Neuron (in vitro differentiated cells): Measurements from ENCODE around the gene CDH23.

Source experiments
- H2AFZ ChIP-seq: one replicate; pipeline ENCODE4 v1.6.1; 2013; ENCODE audit warnings: low read depth, mild to moderate bottlenecking, inconsistent platforms, low read length, moderate library complexity
- H3K27me3 ChIP-seq: one replicate; pipeline ENCODE4 v1.6.1; 2013; ENCODE audit warnings: low read length; ENCODE audit not compliant: insufficient read depth
- H3K36me3 ChIP-seq: one replicate; pipeline ENCODE4 v1.6.1; 2013; ENCODE audit warnings: low read length; ENCODE audit not compliant: insufficient read depth
- H3K4me1 ChIP-seq: one replicate; pipeline ENCODE4 v1.6.1; 2013; ENCODE audit warnings: low read length; ENCODE audit not compliant: insufficient read depth
- H3K4me3 ChIP-seq: 2 replicates; pipeline ENCODE4 v1.5.1; 2013; ENCODE audit warnings: mild to moderate bottlenecking, low read length, moderate library complexity
- H3K9me3 ChIP-seq: one replicate; pipeline ENCODE4 v1.6.1; 2013; ENCODE audit warnings: low read length

CDH23 gene

GRCh38 chr10:71466330-71466729 lies 69.6 kb downstream of the CDH23 start:
- Histone ChIP-seq H3K9me3 (no peaks in the 10 kb centered on the region), H2AFZ (no peak overlapping the region), H3K4me1 (no peaks in the 10 kb centered on the region), H3K4me3 (no peak overlapping the region), H3K36me3 (no peaks in the 10 kb centered on the region), H3K27me3 (peaks cover 15% of the 10 kb centered on the region)

- no peak overlapping the region for H2AFZ ChIP-seq
- no peak overlapping the region for H3K4me3 ChIP-seq
- H3K4me1 ChIP-seq = no peaks in the 10 kb centered on the region
- no peaks in the 10 kb centered on the region for H3K9me3 ChIP-seq
- H3K27me3 ChIP-seq = peaks cover 23% of the 10 kb centered on the region
- H3K36me3 ChIP-seq = no peaks in the 10 kb centered on the region
These were observed 70.4 kb downstream of the CDH23 start for GRCh38 chr10:71467161-71467560.

DNA sequence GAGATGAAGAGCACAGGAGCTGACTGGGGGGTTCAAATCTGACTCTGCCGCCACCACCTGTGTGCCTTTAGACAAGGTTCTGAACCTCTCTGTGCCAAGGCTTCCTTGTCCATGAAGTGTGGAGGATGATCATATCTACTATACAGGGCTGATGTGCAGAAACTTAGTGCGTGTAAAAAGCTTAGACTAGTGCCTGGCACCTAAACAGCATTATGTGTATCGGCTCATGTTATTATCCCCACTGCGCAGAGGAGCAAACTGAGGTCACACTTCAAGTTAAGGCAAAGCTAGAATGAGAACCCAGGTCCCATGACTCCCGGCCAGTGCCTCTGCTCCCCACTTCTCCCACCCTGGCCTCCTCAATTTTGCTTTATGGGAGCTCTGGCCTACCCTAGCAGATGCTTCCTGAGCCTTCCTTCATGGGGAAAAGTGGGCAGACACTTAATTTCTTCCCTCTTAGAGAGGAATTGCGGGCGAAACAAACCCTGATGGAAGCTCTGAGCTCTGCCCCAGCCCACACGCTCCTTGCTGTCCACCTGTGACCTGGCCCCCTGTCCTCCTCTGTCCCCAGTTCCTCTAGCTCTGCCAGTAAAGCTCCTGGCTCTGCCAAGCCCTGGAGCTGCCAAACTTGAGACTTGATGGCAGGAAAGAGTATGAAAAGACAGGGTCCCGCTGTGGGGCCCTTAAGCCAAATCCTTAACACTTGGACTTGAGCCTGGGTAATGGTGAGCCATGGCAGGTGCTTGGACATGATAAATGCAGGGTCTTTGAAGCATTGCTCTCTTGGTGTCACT lies 71.0 kb downstream of the CDH23 start:
- Histone ChIP-seq H2AFZ (no peak overlapping the region), H3K36me3 (no peaks in the 10 kb centered on the region), H3K4me1 (no peaks in the 10 kb centered on the region), H3K9me3 (no peaks in the 10 kb centered on the region), H3K4me3 (no peak overlapping the region), H3K27me3 (peaks cover 28% of the 10 kb centered on the region)

- Histone ChIP-seq H3K4me3 (no peak overlapping the region), H3K4me1 (no peaks in the 10 kb centered on the region), H3K36me3 (no peaks in the 10 kb centered on the region), H3K9me3 (no peaks in the 10 kb centered on the region), H3K27me3 (peaks cover 28% of the 10 kb centered on the region), H2AFZ (no peak overlapping the region)
These were observed 71.8 kb downstream of the CDH23 start for GRCh38 chr10:71468363-71469094.

DNA sequence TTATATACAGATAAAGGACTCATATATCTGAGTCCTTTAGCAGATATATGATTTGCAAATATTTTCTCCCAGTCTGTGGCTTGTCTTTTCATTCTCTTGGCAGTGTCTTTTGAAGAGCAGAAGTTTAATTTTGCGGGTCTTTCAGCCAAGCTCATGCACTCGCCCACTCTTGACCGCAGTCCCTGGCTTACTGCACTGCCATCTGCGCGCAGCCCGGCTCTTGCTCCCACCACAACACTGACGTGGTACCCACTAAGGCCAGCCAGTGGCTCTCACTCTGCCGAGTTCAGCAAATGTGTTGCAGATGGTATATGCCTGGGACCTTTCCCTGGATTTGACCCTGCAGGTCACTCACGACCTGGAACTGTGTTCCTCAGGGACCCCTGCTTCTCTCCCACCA lies 74.3 kb downstream of the CDH23 start:
- no peaks in the 10 kb centered on the region for H3K36me3 ChIP-seq
- no peaks in the 10 kb centered on the region for H3K9me3 ChIP-seq
- peaks cover 28% of the 10 kb centered on the region for H3K27me3 ChIP-seq
- no peak overlapping the region for H3K4me3 ChIP-seq
- H2AFZ ChIP-seq = no peak overlapping the region
- H3K4me1 ChIP-seq = no peaks in the 10 kb centered on the region

DNA sequence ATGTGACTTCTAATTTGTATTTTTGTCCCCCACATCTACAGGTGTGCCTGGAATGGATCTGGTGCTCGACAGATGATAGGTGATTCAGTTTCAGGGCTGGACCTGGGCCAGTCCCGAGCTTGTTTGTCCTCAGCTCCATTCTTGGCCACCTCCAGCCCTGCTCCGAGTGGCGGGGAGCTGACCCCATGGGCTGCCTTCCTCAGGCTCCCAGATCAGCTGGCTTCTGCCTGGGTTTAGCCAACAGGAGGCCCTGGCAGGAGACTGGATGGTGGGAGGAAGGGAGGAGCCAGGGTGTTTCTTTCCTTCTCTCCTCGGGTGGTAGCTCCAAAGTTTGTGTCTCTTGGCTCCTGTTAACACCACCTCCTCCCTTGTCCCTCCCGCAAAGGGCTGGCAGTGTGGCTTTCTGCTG lies 75.2 kb downstream of the CDH23 start:
- no peaks in the 10 kb centered on the region for H3K9me3 ChIP-seq
- H3K4me1 ChIP-seq = no peaks in the 10 kb centered on the region
- no peak overlapping the region for H2AFZ ChIP-seq
- no peak overlapping the region for H3K4me3 ChIP-seq
- no peaks in the 10 kb centered on the region for H3K36me3 ChIP-seq
- peaks cover 28% of the 10 kb centered on the region for H3K27me3 ChIP-seq

- Histone ChIP-seq H3K27me3 (peaks cover 28% of the 10 kb centered on the region), H3K36me3 (no peaks in the 10 kb centered on the region), H3K4me3 (no peak overlapping the region), H2AFZ (no peak overlapping the region), H3K9me3 (no peaks in the 10 kb centered on the region), H3K4me1 (no peaks in the 10 kb centered on the region)
These were observed 75.7 kb downstream of the CDH23 start for GRCh38 chr10:71472466-71472865.

DNA sequence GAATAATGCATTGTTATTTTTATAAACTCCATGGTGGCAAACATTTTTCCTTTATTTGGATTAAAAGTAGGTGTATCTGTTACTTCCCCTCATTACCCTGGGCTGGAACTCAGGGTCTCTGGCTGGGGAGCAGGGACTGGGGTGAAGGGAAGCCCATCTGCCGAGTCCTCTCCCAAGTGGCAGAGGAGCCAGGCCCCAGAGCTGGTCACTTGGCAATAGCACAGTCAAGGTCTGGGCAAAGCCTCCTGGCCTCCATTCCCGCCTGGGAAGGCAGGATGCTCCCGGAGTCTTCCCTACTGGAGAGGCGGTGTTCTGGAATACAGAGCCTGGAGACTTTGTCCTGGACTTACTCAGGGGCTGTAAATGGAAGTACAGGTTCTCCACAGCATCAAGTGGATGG lies 76.2 kb downstream of the CDH23 start:
- Histone ChIP-seq H3K36me3 (no peaks in the 10 kb centered on the region), H3K4me1 (no peaks in the 10 kb centered on the region), H3K4me3 (no peak overlapping the region), H2AFZ (no peak overlapping the region), H3K27me3 (peaks cover 25% of the 10 kb centered on the region), H3K9me3 (no peaks in the 10 kb centered on the region)

DNA sequence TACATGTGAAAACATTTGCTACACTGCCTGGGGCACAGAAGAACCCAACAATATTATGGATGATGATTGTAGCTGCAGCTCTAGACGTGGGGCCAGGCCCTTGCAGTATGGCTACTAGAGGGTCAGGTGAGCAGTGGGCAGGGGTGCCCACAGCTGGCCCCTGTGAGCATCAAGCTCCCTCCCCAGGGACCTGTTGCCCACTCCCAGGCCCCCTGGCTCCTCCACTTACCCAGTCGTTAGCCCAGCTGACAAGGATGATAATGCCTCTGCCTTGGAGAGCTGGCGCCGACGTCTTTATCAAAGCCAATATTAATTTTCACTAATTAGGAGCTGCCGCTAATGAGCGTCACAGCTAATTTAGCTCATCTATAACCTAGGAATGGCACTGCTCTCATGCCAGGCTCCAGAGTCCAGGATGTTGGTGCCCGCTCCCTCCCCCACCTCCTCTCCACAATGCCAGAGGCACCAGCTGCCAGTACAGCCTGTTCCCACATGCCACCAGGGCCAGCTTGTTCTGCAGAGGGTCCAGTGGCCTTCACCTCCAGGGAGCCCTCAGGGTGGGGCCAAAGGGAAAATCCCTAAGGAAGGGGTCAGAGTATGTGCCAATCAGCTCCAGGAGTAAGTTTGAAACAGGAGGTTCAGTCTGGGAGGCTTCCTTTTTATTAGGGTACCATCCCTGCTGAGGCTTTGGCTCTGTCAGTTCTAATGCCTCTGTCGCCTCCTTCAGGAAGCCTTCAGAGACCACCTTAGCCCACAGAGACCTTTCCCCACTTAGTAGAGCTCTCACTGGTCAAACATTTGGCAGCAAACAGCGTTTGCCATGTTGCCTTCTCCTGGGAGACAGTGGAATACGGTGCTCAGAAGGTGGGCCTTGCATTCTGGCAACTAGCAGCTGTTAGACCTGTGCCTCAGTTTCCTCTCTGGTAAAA lies 77.2 kb downstream of the CDH23 start:
- Histone ChIP-seq H3K27me3 (peaks cover 19% of the 10 kb centered on the region), H3K4me3 (no peak overlapping the region), H3K4me1 (no peaks in the 10 kb centered on the region), H2AFZ (no peak overlapping the region), H3K9me3 (no peaks in the 10 kb centered on the region), H3K36me3 (no peaks in the 10 kb centered on the region)

- Histone ChIP-seq H3K36me3 (no peaks in the 10 kb centered on the region), H3K4me1 (no peaks in the 10 kb centered on the region), H3K27me3 (peaks cover 23% of the 10 kb centered on the region), H3K9me3 (no peaks in the 10 kb centered on the region), H3K4me3 (no peak overlapping the region), H2AFZ (no peak overlapping the region)
These were observed 78.1 kb downstream of the CDH23 start for GRCh38 chr10:71474702-71475242.

DNA sequence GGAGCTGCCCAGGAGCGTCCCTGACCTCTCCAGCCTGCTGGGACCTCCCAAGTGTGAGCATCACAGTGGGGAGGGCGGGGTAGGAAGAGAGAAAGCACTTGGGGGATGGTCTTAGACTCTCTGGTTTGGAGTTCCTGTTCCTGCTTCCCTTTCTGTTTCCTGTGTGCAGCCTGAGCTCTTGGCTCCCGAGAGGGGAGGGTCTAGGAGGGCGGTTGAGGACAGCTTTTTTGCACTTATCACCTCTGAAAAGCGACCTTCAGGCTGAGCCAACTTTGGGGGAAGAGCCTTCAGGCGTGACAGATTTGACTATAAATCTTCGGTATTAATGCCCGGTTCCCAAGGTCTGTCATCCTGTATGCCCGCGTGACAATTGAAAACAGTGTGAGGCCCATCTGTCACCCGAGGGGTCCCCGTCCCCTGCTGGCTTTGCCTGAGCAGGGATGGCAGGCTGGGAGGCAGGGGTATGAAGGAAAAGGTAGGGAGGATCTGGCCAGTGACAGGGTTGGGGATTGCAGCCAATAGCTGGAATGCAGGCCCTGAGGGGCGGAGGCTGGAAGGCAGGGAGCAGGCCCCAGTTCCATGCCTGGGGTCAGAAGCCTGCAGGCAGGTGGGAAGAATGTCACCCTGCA lies 78.6 kb downstream of the CDH23 start:
- Histone ChIP-seq H3K9me3 (no peaks in the 10 kb centered on the region), H3K36me3 (no peaks in the 10 kb centered on the region), H2AFZ (no peak overlapping the region), H3K4me1 (no peaks in the 10 kb centered on the region), H3K4me3 (no peak overlapping the region), H3K27me3 (peaks cover 26% of the 10 kb centered on the region)

DNA sequence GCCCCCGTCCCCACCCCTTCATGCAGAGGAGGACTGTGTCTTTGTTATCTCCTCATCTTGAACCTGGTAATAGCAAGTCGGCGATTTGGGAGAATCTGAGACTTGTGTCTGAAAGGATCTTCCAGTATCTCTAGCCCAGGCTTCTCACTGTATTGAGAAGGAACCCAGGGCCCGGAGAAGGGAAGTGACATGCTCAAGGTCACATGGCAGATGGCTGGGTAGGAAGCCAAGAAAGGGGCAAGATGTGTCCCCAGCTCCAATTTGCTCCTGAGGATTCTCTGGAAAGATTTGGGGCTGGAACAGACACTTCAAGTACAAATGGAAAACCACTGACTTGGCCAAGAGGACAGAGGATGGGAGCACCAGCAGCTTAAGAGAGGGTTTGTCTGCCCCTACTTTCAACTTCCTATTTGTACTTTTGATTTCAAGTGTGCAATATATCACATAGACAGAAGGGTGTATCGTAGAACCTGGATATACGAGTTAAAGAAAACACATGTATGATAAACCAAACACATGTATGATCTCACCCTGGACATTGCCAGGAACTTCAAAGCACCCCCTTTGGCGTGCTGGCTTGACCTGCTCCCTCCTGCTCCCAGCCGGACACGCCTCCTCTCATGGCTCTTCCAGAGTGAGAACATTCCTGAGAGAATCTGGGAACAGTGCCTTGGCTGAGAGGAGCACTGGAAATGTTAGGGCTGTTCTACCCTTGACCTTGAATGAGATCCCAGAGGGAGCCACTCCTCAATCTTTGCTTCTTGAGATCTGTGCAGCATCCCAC lies 79.7 kb downstream of the CDH23 start:
- no peaks in the 10 kb centered on the region for H3K9me3 ChIP-seq
- no peaks in the 10 kb centered on the region for H3K36me3 ChIP-seq
- no peaks in the 10 kb centered on the region for H3K4me1 ChIP-seq
- H3K27me3 ChIP-seq = peaks cover 30% of the 10 kb centered on the region
- no peak overlapping the region for H2AFZ ChIP-seq
- H3K4me3 ChIP-seq = no peak overlapping the region
